Type B pancreatic cell (in vitro differentiated cells): ENCODE results near the gene SMIM23. TPM values are rescaled to one million over a fixed set of nuclear protein-coding genes. Genes with fewer than 3 reads are reported as not detected.

Source experiments
- DNase-seq: peaks from one replicate; pipeline ENCODE4 v3.0.0; 2021; ENCODE audit warnings: mixed read lengths; ENCODE audit not compliant: unreplicated experiment; ENCODE audit errors: extremely low spot score
- H3K27ac Mint-ChIP-seq: 2 replicates; pipeline ENCODE4 v1.8.0; 2021; ENCODE audit warnings: mild to moderate bottlenecking, mixed read lengths
- H3K27me3 Mint-ChIP-seq: 2 replicates; pipeline ENCODE4 v1.8.0; 2021; ENCODE audit warnings: mixed read lengths
- H3K36me3 Mint-ChIP-seq: 2 replicates; pipeline ENCODE4 v1.8.0; 2021; ENCODE audit warnings: mixed read lengths
- H3K4me1 Mint-ChIP-seq: one replicate; pipeline ENCODE4 v1.8.0; 2021; ENCODE audit warnings: mixed read lengths; ENCODE audit not compliant: unreplicated experiment
- H3K4me3 Mint-ChIP-seq: 2 replicates; pipeline ENCODE4 v1.8.0; 2021; ENCODE audit warnings: mild to moderate bottlenecking, mixed read lengths
- H3K9me3 Mint-ChIP-seq: 2 replicates; pipeline ENCODE4 v1.8.0; 2021; ENCODE audit warnings: mixed read lengths
- CTCF ChIP-seq: fragments of 200-600 bp; sonication (generic); conservative IDR thresholded peaks from 2 replicates; pipeline ENCODE4 v1.5.0; 2021; ENCODE audit warnings: antibody characterized with exemption, mild to moderate bottlenecking
- total RNA-seq: library from RNA; stranded (reverse); gene quantifications from 2 replicates; pipeline ENCODE4 v1.2.1, GENCODE V29; 2021; ENCODE audit warnings: low replicate concordance

The SMIM23 gene
- total RNA-seq, 1 donor from 2014 or later: not detected

GRCh38 chr5:171797543-171797942 is 11.9 kb downstream of the SMIM23 start:
- H3K27me3 Mint-ChIP-seq: peaks cover 7% of the 10 kb centered on the region
- no peak for TF ChIP-seq CTCF
- no peaks in the 10 kb centered on the region for H3K4me1 Mint-ChIP-seq
- no peaks in the 10 kb centered on the region for H3K36me3 Mint-ChIP-seq
- no peak overlapping the region for H3K4me3 Mint-ChIP-seq
- no peak overlapping the region for H3K27ac Mint-ChIP-seq
- no peaks in the 10 kb centered on the region for H3K9me3 Mint-ChIP-seq
- no peak for DNase-seq

- peaks cover 14% of the 10 kb centered on the region for H3K27me3 Mint-ChIP-seq
- H3K27ac Mint-ChIP-seq: no peak overlapping the region
- no peaks in the 10 kb centered on the region for H3K36me3 Mint-ChIP-seq
- no peak for TF ChIP-seq CTCF
- no peak overlapping the region for H3K4me3 Mint-ChIP-seq
- H3K9me3 Mint-ChIP-seq: no peaks in the 10 kb centered on the region
- H3K4me1 Mint-ChIP-seq: no peaks in the 10 kb centered on the region
- DNase-seq: no peak
Measured at GRCh38 chr5:171798418-171798817, 12.8 kb downstream of the SMIM23 start.

GRCh38 chr5:171801839-171802238 is 16.2 kb downstream of the SMIM23 start:
- DNase-seq: no peak
- Mint-ChIP-seq H3K4me1 (peaks cover 5% of the 10 kb centered on the region), H3K36me3 (no peaks in the 10 kb centered on the region), H3K9me3 (no peaks in the 10 kb centered on the region), H3K27me3 (peaks cover 35% of the 10 kb centered on the region), H3K27ac (no peak overlapping the region), H3K4me3 (no peak overlapping the region)
- TF ChIP-seq CTCF: no peak

- no peak for DNase-seq
- Mint-ChIP-seq H3K4me1 (peaks cover 14% of the 10 kb centered on the region), H3K27me3 (peaks cover 53% of the 10 kb centered on the region), H3K9me3 (peaks cover 9% of the 10 kb centered on the region), H3K4me3 (peak overlapping the region; percentile 56), H3K36me3 (no peaks in the 10 kb centered on the region), H3K27ac (peak overlapping the region; percentile 26)
- TF ChIP-seq CTCF: no peak
Measured at GRCh38 chr5:171805746-171806145, 20.1 kb downstream of the SMIM23 start.

GRCh38 chr5:171806976-171807747 is 21.5 kb downstream of the SMIM23 start:
- Mint-ChIP-seq H3K9me3 (peaks cover 13% of the 10 kb centered on the region), H3K27me3 (peaks cover 55% of the 10 kb centered on the region), H3K27ac (peak overlapping the region; percentile 80), H3K4me1 (peaks cover 14% of the 10 kb centered on the region), H3K36me3 (no peaks in the 10 kb centered on the region), H3K4me3 (peak overlapping the region; percentile 72)
- no peak for TF ChIP-seq CTCF
- DNase-seq: no peak
